Pericardium fibroblast (primary cell): ENCODE data around the gene FXYD3. TPM values are rescaled to one million over a fixed set of nuclear protein-coding genes. Genes with fewer than 3 reads are reported as not detected.

Experiments used
- total RNA-seq: library from RNA; depleted of rRNA; stranded (reverse); fragments of >200 nt; gene quantifications from 2 replicates; pipeline ENCODE4 v1.2.3, GENCODE V29; 2015

The FXYD3 gene, protein sequence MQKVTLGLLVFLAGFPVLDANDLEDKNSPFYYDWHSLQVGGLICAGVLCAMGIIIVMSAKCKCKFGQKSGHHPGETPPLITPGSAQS
- not detected in 2 replicates for total RNA-seq

DNA sequence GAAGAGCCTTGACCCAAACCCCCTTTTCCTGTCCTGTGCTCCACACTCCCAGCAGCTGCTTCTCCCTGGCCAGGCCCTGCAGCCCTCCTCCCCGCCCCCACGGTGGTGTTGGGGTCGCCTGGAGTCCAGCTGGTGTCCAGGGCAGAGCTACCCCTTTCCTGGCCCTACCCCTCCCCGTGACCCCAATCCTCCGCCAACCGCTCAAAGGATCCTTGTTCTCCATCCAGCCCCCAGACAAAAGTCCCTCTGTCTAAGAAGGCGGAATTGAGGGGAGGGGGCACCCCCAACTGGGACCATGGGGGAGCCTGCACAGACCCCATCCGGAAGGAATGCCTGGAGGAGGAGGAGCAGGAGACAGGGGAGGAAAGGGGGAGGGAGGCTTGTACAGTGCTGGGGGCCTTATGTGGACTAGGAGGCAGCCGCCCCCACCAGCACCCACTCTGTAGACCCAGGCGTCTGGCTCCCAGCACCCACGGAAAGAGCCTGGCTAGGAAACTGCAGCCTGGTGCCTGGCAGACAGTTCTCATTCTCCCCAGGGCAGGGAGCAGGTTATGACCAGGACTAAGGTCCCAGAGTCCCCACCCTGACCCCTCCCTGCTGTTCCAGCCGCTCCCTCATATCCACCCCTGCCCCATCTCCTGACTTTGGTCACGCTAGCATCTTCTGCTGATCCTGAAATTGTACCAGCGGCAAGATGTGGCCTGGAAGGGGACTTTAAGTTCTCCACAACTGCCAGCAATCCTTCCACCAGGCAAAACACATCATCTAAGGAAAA is at the start of gene FXYD3:
FXYD3 (plus strand) TSS at position 647 of the 775 bp plus-strand sequence. CDS start 3,554 bp downstream, outside the sequence.

DNA sequence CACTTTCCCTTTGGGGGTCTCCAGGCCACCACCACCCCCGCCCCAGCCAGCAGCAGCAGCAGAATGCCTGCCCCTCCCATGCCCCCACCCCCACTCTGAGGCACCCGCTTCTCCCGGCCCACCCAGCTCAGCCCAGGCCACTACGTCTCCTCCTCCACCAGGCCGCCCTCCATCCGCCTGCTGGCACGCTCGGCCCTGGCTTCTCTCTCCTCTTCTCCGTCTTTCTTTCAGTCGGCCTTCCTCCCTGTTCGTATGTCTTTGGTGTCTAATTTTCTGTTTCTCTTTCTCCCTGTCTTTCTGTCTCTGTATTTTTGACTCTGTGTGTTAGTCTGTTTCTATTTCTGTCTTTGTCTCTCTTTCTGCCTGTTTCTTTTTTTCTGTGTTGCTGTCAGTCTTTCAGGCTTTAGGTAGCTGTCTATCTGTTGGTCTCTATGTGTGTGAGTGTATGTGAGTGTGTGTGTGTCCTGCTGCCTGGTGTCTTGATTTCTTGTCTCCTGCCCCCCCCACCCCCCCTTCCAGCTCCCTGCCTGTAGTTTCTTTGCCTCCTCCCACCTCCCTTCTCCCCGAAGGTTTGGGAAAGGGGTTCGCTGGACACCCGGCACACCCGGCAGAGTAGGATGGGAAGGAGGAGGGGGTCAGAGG is 19.1 kb downstream of the FXYD3 start, which contains the start of gene LGI4:
LGI4 (minus strand) TSS at position 459 of the 642 bp plus-strand sequence; CDS start at position 80, 379 bp downstream.

DNA sequence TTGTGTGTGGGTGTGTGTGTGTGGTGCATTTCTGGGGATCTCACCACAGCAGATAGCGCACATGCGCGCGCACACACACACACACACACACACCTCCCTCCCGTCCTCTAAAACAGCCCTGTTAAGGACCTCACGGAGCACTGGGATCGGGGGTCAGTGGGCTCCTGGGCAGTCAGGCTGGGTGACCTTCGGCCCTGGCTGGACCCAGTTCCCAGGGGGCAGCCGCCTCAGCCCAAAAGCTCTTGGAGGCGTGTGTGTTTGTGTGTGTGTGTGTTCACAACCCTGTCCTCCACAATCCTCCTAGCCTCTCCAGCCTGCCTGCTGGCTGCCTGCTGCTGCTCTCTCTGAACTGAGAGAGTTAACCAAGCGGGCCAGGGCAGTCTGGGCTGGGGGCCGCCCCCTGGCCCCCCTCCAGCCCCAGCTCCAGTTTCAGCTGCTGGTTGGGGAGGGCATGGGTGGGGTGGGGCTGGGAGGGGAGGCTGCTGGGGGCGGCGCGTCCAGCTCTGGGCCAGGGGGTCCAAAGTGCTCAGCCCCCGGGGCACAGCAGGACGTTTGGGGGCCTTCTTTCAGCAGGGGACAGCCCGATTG is 22.8 kb downstream of the FXYD3 start, which contains the start of gene FXYD1:
FXYD1 (plus strand) TSS at position 520 of the 588 bp plus-strand sequence. CDS start 1,256 bp downstream, outside the sequence.

DNA sequence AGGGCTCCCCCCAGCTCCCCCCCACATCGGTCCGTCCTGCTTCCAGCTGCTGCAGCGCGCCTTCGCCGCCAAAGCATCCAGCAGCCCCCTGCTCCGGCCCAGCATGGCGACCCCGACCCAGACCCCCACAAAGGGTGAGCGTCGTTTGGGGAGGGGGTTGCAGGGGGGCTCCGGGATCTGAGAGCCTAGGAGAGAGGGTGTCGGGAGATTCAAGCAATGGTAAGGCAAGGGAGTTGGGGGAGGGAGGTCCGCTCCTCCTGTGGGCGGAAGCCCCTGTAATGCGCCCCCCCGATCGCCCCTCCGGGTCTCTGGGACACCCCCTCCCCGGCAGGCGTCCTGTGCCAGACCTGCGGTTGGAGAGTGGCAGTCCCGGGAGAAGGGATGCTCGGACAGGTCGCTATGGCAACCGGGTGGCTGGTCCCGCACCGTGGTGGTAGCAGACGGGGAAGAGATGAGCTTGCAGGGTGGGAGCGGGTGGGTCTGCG is 27.6 kb downstream of the FXYD3 start, which contains the start of gene FXYD7:
FXYD7 (plus strand) TSS at position 25 of the 485 bp plus-strand sequence; CDS start at position 104, 79 bp downstream.

DNA sequence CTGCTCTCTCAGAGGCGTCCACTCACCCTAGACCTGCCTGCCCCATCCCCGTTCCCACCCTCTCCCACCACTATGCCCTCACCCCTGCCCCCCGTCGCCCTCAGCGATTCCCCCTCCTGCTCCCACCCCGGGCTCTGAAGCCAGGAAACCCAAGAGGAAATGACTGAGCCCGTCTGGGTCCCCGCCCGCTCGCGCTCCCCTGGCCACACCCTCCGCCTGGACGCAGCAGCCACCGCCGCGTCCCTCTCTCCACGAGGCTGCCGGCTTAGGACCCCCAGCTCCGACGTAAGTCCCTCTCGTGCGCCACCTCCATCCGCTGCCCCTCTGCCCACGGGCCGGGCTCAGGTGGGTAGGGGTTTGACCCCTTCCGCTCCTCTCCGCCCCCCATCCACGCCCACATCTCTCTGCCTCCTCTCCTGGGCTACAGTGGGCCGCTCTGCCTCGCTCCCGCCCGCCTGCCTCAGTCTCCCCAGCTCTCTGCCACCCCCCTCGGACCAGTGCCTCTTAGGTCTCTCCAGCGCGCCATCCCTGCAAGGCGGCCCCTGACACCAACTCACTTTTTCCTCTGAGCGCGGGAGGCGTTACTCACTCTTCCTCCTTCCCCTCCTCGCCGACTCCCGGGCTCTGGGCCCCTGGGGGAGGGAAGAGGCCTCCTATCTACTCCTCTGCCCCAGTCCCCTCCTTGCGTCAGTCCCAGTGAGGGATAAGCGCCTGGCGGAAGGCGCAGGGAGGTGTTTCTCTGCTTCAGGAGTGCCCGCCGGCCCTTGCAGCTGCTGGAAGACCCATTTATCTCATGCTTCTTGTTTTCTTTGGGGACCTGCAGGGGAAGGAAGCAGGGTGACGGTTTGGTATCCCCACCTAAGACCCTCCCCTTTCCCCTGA is 39.1 kb downstream of the FXYD3 start, which contains the start of gene FXYD5:
FXYD5 (plus strand) TSS at position 211 of the 882 bp plus-strand sequence. CDS start 816 bp downstream, outside the sequence.

Other genes with a start within 250 kb of the FXYD3 start
- gene ZNF30, start 188.9 kb upstream of the FXYD3 start, total RNA-seq: 0.94 and 17.9 TPM in 2 replicates
- 2.2 and 3.6 TPM in 2 replicates for gene ZNF792, start 151.6 kb upstream of the FXYD3 start, total RNA-seq
- 48.3 and 53.9 TPM in 2 replicates for gene GRAMD1A, start 115.5 kb upstream of the FXYD3 start, total RNA-seq
- 5.2 and 27.2 TPM in 2 replicates for gene SCN1B, start 85.4 kb upstream of the FXYD3 start, total RNA-seq
- 0.70 and 0.94 TPM in 2 replicates for gene HPN, start 74.1 kb upstream of the FXYD3 start, total RNA-seq
- gene LGI4, start 19.2 kb downstream of the FXYD3 start, total RNA-seq: 0.23 and 0.26 TPM in 2 replicates
- gene FXYD1, start 23.0 kb downstream of the FXYD3 start, total RNA-seq: 8.5 and 18.8 TPM in 2 replicates
- not detected in 2 replicates for gene FXYD7, start 27.4 kb downstream of the FXYD3 start, total RNA-seq
- gene FXYD5, start 38.9 kb downstream of the FXYD3 start, total RNA-seq: 118 and 128 TPM in 2 replicates
- gene FAM187B, start 112.9 kb downstream of the FXYD3 start, total RNA-seq: not detected in 2 replicates
- 2.0 TPM in 1 of 2 replicates, not detected in the other for gene LSR, start 133.2 kb downstream of the FXYD3 start, total RNA-seq
- 67.1 and 76.7 TPM in 2 replicates for gene USF2, start 153.1 kb downstream of the FXYD3 start, total RNA-seq
- gene HAMP, start 166.7 kb downstream of the FXYD3 start, total RNA-seq: not detected in 2 replicates
- 0.82 and 0.94 TPM in 2 replicates for gene MAG, start 176.3 kb downstream of the FXYD3 start, total RNA-seq
- 0.26 TPM in 1 of 2 replicates, not detected in the other for gene CD22, start 213.4 kb downstream of the FXYD3 start, total RNA-seq
- gene FFAR1, start 232.1 kb downstream of the FXYD3 start, total RNA-seq: not detected in 2 replicates
- 0.12 and 0.26 TPM in 2 replicates for gene FFAR3, start 242.6 kb downstream of the FXYD3 start, total RNA-seq